RPMI8226 (cell line): Measurements from ENCODE around the gene NME7.

ENCODE experiments used
- DNase-seq: peaks from one replicate; pipeline ENCODE4 v3.0.0-alpha.2; 2015

The NME7 gene

DNA sequence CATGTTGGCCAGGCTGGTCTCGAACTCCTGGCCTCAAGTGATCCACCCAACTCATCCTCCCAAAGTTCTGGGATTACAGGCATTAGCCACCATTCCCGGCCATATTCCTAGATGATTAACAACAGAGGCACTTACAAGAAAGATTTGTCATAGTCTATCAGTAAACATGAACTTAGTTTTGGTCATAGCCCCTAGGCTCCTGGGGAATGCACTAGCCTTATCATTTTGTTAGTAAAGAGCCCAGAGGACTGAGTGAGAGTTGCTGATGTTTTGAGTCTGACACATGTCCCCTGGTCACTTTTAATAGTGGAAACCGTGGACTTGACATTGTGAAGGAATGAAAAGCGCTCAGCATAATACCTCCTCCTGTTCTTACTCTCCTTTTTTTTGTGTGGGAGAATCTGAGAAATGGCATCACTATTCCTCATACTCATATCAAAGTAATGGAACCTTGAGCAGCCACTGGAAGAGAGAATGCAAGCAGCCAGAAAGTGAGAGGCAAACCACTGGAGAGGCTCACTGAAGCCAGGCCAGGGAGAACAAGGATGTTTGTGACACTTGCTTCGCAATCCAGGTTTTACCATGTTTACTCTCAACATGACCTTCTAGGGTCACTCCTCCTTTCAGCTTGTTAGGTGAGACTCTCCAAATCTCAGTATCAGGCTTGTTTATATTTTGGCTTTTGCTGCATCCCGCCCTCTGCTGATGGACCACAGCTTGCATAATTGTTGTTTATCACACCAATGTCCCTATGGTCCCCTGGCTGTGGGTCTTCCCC lies 246.3 kb downstream of the NME7 start:
- DNase-seq = no peak

DNA sequence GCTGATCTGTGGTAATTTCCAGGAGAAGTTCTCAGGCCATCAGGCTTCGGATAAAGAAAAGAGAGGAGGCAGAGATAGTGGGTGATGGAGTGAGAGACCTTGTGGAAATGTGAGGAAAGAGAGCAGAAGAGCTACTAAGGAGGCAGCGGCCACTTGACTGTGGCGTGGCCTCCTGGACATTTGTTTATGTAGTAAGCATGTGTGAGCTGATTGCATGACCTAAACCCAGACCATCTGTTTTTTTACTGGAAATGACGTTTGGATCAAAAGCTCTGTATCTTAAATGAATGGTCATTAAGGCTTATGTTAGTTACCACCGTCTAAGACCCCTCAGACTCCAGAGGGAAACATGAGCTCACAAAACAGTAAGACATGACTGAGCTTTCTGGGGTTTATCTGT lies 247.5 kb downstream of the NME7 start:
- DNase-seq = no peak

DNA sequence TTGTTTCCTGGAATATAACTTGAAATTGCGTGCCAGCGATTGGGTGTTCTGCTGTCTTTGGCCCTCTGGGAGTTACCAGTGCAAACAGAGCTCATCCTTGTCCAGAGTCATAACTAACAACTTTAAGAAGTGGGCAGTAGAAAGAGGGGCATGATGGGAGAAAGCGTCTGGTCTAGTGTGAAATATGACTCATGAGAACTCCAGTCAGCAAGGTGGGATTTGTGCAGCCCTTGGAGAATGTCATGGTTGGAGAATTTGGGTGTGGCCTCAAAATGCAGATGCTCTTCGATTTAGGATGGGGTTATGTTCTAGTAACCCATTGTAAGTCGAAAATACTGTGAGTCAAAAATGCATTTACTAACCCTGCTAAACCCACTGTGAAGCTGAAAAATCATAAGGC lies 248.2 kb downstream of the NME7 start:
- no peak for DNase-seq

DNA sequence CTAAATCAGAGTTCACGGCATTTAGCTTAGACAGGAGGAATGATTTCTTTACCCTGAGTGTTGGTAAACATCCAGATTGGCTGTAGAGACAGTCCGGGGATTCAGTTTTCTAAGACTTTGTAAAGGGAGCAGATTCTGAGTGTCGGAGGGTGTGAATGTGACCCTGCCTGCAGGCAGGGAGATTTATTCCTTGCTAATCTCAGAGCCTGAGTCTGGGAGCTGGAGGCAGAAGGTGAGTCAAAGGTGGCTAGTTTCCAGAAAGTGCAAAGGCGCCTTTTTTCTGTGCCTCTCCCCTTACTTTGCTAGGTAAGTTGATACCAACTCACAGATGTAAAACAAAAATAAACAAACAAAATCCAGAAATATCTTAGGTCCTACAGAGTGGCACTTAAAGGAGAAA lies 249.4 kb downstream of the NME7 start:
- DNase-seq = no peak

DNA sequence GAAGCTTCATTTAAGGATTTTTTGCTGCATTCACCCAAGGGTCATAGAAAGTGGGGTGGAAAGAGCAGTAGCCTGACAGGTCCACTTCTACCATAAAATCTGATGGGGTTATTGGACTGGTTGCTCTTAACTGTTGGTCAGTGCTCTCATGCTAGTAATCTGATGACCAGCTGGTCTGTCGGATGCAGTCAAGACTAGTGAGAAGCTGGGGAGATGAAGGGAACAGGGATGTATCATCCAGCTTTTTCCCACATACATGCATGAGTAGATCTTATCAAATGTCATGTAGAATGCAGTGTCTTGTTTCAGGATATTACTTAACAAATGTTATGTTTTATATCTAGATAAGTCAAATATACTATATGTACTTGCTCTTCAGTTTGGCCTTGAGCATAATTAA lies 250.0 kb downstream of the NME7 start:
- DNase-seq = no peak

DNA sequence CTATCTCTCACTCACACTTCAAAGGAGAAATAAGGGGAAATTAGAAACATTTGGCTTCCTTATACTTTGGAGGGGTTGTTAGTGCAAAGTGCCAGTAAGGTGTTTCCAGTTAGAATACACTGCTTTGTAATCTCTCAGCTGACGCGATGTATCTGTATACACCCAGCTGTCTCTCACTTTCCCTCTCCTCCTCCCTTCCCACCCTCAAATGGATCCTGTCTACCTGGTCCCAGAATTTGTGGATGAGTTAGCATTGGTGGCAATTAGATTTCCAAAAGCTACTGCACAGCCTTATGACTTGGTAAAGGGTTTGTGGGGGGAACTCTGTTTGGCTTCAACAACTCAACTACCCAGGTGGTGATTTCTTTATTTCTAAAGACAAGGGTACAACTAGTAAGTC lies 250.6 kb downstream of the NME7 start:
- DNase-seq = no peak

DNA sequence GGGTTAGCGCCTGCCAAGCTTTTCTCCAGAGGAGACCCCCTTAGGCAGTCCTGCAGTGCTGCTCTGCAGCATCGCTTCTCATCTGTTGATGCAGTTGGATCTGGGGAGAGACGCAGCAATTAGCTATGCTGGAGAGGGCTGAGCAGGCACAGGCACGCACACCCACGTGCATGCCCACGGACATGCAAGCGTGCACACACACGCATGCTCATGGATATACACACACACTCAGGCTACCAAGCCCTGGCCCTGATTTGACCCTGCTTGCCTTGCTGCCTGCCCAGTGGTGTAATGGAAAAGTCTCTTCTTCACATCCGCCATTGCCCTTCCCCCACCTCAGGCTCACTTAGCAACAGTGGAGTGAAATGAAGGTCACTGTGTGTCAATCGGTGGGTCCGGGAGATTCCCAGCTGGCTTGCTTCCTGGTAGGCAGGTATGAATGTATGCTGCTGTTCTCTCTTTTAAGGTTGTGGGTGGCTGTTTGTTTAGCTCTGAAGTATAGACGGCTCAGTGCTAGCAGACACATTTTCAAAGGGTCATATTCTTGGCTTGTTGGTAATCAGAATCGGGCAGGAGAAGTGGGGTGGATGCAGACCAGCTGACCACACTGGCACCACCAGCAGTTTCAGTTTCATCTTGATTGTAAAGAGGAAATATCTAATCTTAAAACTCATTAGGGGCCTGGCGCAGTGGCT lies 251.6 kb downstream of the NME7 start:
- DNase-seq = peak; percentile 86

DNA sequence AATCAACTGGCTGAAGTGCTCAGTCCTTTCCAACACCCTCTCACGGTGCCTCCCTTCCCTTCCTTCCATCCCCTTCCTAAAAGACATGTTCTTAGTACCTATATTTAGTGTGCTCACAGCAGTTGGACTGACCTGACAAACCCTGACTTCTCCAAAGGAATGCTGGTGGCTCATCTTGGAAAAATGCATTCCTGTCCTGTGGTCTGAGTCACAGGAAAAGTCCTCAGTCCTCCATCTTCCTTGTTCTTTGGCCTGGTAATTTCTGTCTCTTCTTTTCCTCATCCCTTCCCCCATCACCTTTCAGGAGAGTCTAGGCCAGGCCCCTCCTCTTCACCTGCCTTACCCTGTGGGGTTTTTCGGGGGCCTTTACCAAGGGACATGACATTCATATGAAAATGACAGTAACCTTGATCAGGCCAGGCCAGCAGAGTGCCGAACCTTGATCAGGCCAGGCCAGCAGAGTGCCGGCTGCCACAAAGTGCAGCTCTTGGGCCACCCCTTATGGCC lies 253.9 kb downstream of the NME7 start:
- no peak for DNase-seq

DNA sequence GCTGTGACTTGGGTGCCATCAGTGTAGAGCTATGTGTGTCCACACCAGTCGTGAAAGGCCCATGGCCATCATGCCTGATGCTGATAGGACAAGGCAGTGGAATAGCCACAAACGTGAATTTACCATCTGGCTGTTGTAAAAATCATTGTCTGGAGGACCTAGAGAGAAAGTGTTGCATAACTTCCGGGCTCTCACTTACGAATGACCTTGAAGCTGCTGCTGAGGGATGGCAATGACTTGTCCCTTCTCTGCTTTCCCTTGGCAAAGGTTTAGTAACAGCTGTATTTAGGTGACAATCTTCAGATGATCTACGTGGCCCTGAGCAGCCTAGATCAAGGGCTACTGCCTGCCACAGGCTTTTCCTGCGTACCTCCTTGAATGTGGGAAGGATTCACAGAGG lies 255.4 kb downstream of the NME7 start:
- DNase-seq = no peak

DNA sequence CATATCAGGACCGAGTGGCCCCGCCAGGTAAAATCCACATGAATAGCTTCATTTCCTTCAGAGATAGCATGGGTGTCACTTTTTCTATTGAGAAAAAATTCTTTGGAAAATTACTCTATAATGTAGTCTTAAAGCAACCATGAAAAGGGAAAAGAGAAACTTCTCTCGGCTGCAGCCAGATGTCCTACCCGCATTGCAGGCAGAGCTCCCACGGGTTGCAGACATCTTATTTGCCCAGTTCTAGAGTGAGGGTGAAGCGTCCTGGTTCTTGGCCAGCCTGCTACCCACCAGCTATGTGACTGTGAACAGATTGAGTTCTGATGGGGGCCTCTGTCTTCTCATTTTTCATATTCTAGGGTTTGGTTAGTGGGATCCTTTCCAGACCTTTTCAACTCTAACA lies 256.1 kb downstream of the NME7 start:
- DNase-seq = no peak

DNA sequence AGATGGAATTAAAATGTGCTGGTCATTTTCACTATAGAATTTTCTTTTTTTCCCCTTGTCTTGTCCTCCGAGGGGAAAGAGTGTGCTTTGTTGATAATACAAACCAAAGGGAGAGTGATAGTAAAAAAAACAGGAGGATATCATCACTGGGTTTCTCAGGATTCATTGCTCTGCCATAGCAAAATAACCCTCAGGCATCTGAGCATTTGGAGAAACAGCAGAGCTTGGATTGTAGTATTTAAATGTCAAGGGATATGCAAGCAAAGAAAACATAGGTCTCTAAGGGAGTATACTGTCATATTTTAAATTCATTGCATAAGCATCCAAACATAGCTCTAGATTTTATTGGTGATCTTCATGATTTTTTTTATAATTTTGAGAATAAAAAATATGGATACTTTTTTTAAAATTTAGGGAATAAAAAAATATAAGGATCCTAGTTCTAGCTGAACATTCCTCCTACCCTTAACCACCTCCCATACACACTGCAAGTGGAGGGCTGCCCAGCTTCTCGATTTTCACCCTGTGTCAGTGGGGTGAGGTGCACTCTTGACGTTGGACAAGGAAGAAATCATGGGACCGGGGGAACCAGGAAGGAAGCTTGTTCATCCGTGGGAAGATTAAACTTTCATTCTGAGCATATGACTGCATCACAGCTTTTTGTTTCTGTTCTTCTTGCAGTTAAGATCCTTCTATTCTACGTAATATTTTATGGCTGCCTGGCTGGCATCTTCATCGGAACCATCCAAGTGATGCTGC lies 256.7 kb downstream of the NME7 start:
- DNase-seq = no peak

DNA sequence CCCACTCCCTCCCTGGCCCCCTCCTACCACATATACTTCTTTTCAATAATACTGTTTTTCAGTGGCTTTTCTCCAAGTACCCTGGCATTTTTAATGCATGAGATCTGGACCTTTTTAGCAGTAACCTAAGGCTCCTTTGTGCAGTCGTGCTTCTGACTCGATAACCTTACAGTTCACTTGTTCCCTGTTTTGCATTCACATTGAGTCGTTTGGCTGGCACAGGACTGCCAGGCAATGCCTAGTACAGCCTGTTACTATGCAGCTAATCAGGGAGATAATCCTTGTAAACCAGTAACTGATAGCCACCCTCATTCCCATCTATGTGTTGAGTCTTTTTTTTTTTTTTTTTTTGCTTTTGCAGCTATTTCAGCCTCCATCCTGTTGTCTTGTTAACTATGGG lies 257.4 kb downstream of the NME7 start:
- DNase-seq = no peak

DNA sequence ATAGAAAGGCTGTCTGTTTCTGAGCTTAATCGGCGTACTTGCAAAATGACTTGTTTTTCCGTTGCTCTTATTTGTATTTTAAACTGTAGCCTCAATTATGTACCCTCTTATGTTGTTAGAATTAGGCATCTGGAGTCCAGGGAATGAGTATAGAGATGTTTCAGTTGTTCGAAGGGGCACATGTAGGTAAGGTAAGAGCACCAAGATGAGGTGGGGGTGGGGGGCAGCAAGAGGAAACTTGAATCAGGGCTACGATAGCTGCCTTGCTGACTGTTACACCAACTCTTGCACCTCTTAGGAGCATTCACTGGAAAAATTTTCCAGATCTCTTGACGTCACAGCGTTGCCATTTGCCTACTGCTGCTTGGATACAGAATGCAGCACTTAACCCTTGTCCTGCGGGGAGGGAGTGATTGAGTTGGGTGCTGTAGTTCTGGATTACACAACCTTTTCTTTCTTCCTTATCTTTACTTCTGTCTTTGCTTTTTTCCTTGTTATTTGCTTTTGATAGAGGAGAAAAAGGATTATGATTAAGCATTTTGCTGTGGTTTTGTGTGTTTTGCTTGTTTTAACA lies 257.9 kb downstream of the NME7 start:
- no peak for DNase-seq

DNA sequence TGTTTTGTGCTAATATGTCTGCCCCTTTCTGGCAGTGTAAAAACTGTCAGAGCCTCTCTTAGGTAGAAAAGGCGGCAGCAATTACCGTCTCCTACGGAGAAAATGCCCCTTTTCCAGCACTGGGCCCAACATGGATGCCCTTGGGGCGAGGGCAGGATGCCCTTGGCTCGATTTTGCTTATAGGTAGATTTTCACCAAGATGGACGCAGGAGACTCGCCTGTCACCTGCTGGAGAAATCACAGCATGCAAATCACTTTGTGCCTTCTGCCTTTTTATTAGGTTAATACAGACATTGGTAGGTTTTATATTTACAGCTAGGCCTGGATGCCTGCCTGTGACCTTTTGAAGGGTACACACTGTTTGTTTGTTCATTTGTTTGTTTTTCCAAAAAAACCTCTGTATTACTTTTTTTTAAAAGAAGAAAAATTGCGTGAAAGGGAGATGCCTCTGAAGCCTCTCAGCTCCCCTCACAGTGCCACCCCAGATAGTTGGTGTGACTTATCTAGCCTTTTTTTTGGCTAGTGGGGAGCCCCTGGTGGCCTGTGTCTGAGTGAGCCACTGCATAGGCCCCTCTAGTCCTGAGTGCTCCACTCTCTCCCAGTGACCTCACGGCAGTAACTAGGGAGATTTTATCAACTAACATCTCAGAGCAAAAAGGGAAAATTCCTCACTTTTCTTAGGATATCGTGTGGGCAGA lies 258.6 kb downstream of the NME7 start:
- no peak for DNase-seq

DNA sequence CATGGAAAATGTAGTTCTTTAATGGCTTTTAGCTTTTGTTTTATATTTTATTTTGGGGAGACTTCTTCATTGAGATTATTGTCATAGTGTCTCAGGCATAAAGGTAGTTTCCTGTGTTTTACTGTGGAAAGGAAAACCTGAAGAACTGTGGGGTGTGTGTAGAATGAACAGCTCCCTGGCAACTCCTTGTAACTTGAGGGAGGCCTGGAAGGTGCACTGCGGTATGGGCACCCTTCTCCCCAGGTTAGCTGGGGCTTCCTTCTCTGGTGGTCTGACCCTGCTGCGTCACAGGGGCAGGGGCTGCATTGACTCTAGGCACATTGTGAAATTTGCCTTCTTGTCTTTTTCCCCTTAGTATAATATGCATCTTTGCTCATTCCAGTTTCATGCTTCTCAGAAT lies 259.4 kb downstream of the NME7 start:
- no peak for DNase-seq

DNA sequence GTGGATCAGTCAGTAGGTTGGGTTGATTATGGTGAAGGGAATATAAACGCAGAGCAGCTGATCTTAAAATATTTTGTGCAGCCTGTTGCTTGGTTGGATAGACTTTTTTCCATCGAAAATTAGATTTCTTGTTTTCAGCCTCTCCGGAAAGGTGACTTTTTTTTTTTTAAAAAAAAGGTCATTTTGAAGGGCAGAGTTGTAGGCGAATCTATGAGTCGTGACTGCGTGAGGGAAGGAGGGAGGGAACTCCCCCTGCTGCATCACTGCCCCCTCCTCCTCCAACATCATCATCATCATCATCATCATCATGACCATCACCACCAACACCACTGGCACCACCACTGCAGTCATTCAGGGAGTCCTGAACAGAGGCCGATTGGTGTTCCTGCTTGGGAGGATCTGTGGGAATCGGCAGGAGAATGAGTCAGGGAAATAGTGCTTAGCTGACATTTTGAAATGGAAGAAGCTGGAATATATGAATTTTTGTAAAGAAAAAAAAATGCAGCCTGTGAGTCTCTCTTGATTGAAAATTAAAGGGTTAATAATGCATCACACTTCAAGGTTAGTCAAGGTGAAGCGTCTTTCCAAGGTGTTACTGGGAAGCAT lies 259.9 kb downstream of the NME7 start:
- DNase-seq = no peak

DNA sequence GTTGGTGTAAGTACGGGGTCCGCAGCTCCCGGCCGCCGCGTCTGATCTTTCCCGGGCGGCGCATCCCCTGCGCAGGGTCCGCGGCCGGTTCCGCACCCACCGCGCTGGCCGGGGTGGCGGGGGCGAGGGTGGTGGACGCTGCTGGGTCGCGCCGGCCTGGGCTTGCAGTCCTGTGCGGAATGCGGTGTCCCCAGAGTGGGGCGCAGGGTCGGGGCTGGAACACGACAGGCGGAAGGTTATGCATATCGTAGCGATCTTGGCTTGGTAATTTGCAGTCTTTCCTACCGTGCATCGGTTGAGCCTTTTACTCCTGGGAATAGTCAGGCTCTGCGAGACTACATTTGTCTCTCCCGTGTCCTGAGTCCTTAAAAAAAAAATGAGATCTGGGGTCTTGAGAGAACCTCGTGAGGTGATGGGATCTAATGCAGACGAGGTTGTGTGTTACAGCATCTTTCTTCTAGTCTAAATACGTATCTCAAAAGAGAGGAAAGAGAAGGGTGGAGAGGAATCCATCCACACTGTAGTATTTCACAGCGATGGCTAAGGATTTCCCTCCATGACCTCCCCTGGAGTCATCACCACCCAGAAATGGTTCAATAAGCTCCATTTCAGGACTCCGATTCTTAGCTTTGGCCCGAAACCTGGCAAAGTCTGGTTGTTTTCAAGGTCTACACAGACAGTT lies 260.5 kb downstream of the NME7 start:
- DNase-seq = no peak

DNA sequence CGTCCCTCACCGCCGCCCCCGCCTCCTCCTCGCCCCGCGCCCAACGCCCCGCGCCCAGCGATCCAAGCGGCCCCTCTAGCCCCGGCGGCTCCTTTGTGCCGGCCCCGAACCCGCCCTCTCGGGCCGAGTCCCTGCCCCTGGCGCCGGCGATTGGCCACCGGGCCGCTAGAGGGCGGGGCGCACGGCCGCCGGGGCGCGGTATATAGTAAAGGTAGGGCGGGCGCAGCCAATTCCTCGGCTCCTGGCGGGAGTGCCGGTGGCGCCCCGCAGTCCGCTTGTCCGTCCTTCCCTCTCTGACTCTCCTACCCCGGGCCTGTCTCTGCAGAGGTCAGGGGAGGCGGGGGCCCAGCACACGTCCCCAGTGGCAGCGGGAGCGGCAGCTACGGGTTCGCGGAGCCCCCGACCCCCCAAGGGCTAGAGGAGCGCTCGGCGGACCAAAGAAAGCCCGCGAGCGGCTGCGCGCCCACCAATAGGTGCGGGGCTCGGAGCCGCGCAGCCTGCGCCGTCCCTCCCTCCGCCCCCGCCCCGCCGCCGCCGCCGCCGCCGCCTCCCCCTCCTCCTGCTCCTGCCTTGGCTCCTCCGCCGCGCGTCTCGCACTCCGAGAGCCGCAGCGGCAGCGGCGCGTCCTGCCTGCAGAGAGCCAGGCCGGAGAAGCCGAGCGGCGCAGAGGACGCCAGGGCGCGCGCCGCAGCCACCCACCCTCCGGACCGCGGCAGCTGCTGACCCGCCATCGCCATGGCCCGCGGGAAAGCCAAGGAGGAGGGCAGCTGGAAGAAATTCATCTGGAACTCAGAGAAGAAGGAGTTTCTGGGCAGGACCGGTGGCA lies 261.3 kb downstream of the NME7 start, which contains the start of gene ATP1B1:
TSS of gene ATP1B1 (plus strand) at position 596 of the 826 bp plus-strand sequence. CDS start at position 736, 140 bp downstream.
- peak; percentile 93 for DNase-seq

DNA sequence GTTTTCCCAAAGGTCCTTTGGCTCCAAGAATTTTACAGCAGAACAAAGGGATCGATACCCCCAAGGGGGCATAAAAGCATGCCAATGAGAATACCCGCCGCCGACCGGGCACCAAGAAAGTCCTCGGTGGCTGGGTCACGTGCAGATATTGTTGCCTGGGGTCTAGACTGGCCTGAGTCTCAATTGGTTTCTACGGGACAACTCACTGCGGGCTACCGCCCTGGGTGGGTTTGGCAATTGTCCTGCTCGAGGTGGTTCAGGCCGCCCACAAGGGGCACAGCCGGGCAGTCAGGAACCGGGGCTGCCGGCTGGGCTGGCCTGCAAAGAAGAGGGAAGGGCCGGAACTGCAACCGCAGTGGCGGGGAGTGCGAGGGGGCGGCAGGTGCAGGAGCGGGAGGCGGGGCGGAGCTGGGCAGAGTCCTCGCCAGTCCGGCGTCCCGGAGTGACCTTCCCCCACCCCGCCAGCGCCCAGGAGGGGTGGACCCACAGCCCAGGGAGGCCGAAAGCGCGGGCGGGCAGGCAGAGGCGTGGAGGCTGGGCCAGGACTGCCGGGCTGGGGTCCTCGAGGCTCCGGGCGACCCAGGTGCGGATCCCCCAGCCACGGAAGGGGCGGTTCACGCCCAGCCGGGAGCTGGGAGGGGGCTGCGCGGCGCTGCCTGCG lies 262.0 kb downstream of the NME7 start:
- DNase-seq = peak; percentile 85

DNA sequence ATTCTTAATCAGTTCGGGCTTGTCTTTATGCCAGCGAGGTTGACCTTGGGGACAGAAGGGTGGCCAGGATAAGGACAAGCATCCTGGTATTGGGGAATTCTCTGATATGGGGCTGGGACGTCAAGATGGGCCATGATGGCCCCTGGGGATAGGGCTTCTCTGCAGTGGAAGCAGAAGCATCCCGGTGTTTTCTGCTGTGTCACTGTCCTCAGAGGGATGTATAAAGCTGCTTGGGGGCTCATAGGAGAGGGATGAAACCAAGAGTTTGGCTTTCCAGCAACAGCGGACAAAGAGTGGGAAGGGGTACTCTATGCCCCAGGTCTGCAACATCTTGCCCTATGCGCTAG lies 262.5 kb downstream of the NME7 start:
- DNase-seq = no peak
